Smooth muscle cell (in vitro differentiated cells): Measurements from ENCODE around the gene RADX. TPM values are rescaled to one million over a fixed set of nuclear protein-coding genes. Genes with fewer than 3 reads are reported as not detected.

ENCODE experiments used
- DNase-seq: peaks from one replicate; lab custom pipeline; 2025; ENCODE audit not compliant: unreplicated experiment; lab: John Stamatoyannopoulos, UW
- H2AFZ ChIP-seq: fragments of 200-600 bp; sonication (generic); 2 replicates; pipeline ENCODE4 v1.6.0; 2016; ENCODE audit warnings: antibody characterized with exemption, low read depth, mild to moderate bottlenecking
- H3F3A ChIP-seq: fragments of 200-600 bp; sonication (generic); 2 replicates; pipeline ENCODE4 v1.6.0; 2017; ENCODE audit warnings: antibody characterized with exemption, low read depth
- H3K27ac ChIP-seq: fragments of 200-600 bp; sonication (generic); 2 replicates; pipeline ENCODE4 v1.5.1; 2016; ENCODE audit warnings: low read depth, mild to moderate bottlenecking
- H3K27me3 ChIP-seq: fragments of 200-600 bp; sonication (generic); 2 replicates; pipeline ENCODE4 v1.6.1; 2016; ENCODE audit warnings: low read depth, mild to moderate bottlenecking
- H3K36me3 ChIP-seq: fragments of 200-600 bp; sonication (generic); 2 replicates; pipeline ENCODE4 v1.5.1; 2016; ENCODE audit warnings: low read depth
- H3K4me1 ChIP-seq: fragments of 200-600 bp; sonication (generic); 2 replicates; pipeline ENCODE4 v1.5.1; 2016; ENCODE audit warnings: low read depth
- H3K4me2 ChIP-seq: fragments of 200-600 bp; sonication (generic); 2 replicates; pipeline ENCODE4 v1.6.0; 2016; ENCODE audit warnings: mild to moderate bottlenecking
- H3K4me3 ChIP-seq: fragments of 200-600 bp; sonication (generic); 2 replicates; pipeline ENCODE4 v1.5.1; 2016; ENCODE audit warnings: mild to moderate bottlenecking
- H3K79me2 ChIP-seq: fragments of 200-600 bp; sonication (generic); 2 replicates; pipeline ENCODE4 v1.6.0; 2016; ENCODE audit warnings: low read depth, mild to moderate bottlenecking
- H3K9ac ChIP-seq: fragments of 200-600 bp; sonication (generic); 2 replicates; pipeline ENCODE4 v1.6.0; 2016; ENCODE audit warnings: low read depth
- H3K9me3 ChIP-seq: fragments of 200-600 bp; sonication (generic); replicated peaks from 2 replicates; pipeline ENCODE4 v1.5.1; 2016; ENCODE audit warnings: low read depth
- H4K20me1 ChIP-seq: fragments of 200-600 bp; sonication (generic); 2 replicates; pipeline ENCODE4 v1.6.0; 2016; ENCODE audit warnings: low read depth
- CTCF ChIP-seq: fragments of 200-600 bp; sonication (generic); IDR thresholded peaks from 2 replicates; pipeline ENCODE4 v1.5.1; 2017; ENCODE audit warnings: borderline replicate concordance, mild to moderate bottlenecking, antibody characterized with exemption; ENCODE audit not compliant: insufficient read depth, poor library complexity, severe bottlenecking
- WGBS: methylation state at CpG from one replicate; pipeline ENCODE4 v1.1.7; 2016; ENCODE audit warnings: low lambda C conversion rate; 5-methylcytosine and 5-hydroxymethylcytosine counted together
- polyA plus RNA-seq: library from polyadenylated mRNA; unstranded; fragments of >200 nt; fragmentation: Nextera tagmentation; extraction: Ambion mirVana; gene quantifications from 2 replicates; pipeline ENCODE4 v1.2.1, GENCODE V29; 2016
- total RNA-seq: library from RNA; depleted of rRNA; stranded (reverse); fragments of >200 nt; gene quantifications from 2 replicates; pipeline ENCODE4 v1.2.3, GENCODE V29; 2014

RADX gene
- total and polyA plus RNA-seq, 2 experiments from 2014 or later, result 1.3 to 7.2 TPM

- Histone ChIP-seq H3K27ac (no peak overlapping the region), H3K79me2 (no peaks in the 10 kb centered on the region), H3K4me2 (no peak overlapping the region), H3K9me3 (no peaks in the 10 kb centered on the region), H3K4me1 (no peaks in the 10 kb centered on the region), H3K9ac (no peak overlapping the region), H3K4me3 (no peak overlapping the region), H3K27me3 (no peaks in the 10 kb centered on the region), H4K20me1 (no peaks in the 10 kb centered on the region), H3F3A (no peaks in the 10 kb centered on the region), H3K36me3 (no peaks in the 10 kb centered on the region), H2AFZ (no peak overlapping the region)
- TF ChIP-seq CTCF, result no peak
- 78% methylated on average over 7 of the region's 7 CpGs for WGBS
- no peak for DNase-seq
Observed at GRCh38 chrX:106692425-106693065, 80.8 kb downstream of the RADX start.

GRCh38 chrX:106696502-106696901 lies 84.7 kb downstream of the RADX start:
- H3K9ac ChIP-seq, result no peak overlapping the region
- no peaks in the 10 kb centered on the region for H3K4me1 ChIP-seq
- H3K9me3 ChIP-seq, result no peaks in the 10 kb centered on the region
- no peaks in the 10 kb centered on the region for H4K20me1 ChIP-seq
- H3K27me3 ChIP-seq, result no peaks in the 10 kb centered on the region
- H2AFZ ChIP-seq, result no peak overlapping the region
- WGBS, result 73% methylated on average over 3 of the region's 3 CpGs
- no peak overlapping the region for H3K27ac ChIP-seq
- H3F3A ChIP-seq, result no peaks in the 10 kb centered on the region
- TF ChIP-seq CTCF, result no peak
- DNase-seq, result no peak
- H3K4me2 ChIP-seq, result no peak overlapping the region
- H3K79me2 ChIP-seq, result no peaks in the 10 kb centered on the region
- no peaks in the 10 kb centered on the region for H3K36me3 ChIP-seq
- no peak overlapping the region for H3K4me3 ChIP-seq

- no peak for TF ChIP-seq CTCF
- no peaks in the 10 kb centered on the region for H3F3A ChIP-seq
- no peaks in the 10 kb centered on the region for H3K4me1 ChIP-seq
- no peaks in the 10 kb centered on the region for H3K9me3 ChIP-seq
- no peak overlapping the region for H3K9ac ChIP-seq
- WGBS, result 51% methylated on average over 3 of the region's 3 CpGs
- H3K27ac ChIP-seq, result no peak overlapping the region
- H3K27me3 ChIP-seq, result no peaks in the 10 kb centered on the region
- no peak for DNase-seq
- no peaks in the 10 kb centered on the region for H3K79me2 ChIP-seq
- no peaks in the 10 kb centered on the region for H3K36me3 ChIP-seq
- H2AFZ ChIP-seq, result peak overlapping the region; percentile 44
- H3K4me2 ChIP-seq, result no peak overlapping the region
- no peaks in the 10 kb centered on the region for H4K20me1 ChIP-seq
- no peak overlapping the region for H3K4me3 ChIP-seq
Observed at GRCh38 chrX:106698693-106699092, 86.9 kb downstream of the RADX start.

- Histone ChIP-seq H3K27me3 (no peaks in the 10 kb centered on the region), H3F3A (no peaks in the 10 kb centered on the region), H3K9ac (no peak overlapping the region), H3K4me2 (no peak overlapping the region), H3K4me1 (no peaks in the 10 kb centered on the region), H3K4me3 (no peak overlapping the region), H3K27ac (no peak overlapping the region), H3K36me3 (no peaks in the 10 kb centered on the region), H2AFZ (peak overlapping the region; percentile 32), H4K20me1 (no peaks in the 10 kb centered on the region), H3K9me3 (no peaks in the 10 kb centered on the region), H3K79me2 (no peaks in the 10 kb centered on the region)
- no peak for DNase-seq
- TF ChIP-seq CTCF, result no peak
- 67% methylated on average over 1 of the region's 1 CpG for WGBS
Observed at GRCh38 chrX:106702636-106703035, 90.9 kb downstream of the RADX start.
